GM12891 (cell line): ENCODE measurements around the gene ZNF500.

Source experiments
- POLR2A ChIP-seq: IDR thresholded peaks from 2 replicates; pipeline ENCODE4 v1.6.1; 2011; ENCODE audit warnings: low read depth, low read length, control low read depth
- POLR2AphosphoS5 ChIP-seq: IDR thresholded peaks from 2 replicates; pipeline ENCODE4 v1.6.1; 2011; ENCODE audit warnings: low read depth, low read length, control low read depth
- POU2F2 ChIP-seq: IDR thresholded peaks from 2 replicates; pipeline ENCODE4 v1.6.1; 2011; ENCODE audit warnings: low read depth, mild to moderate bottlenecking, control low read depth, low read length, moderate library complexity
- TAF1 ChIP-seq: IDR thresholded peaks from 2 replicates; pipeline ENCODE4 v1.6.1; 2011; ENCODE audit warnings: low read depth, low read length, control low read depth

- no peak for TF ChIP-seq POLR2A
- TF ChIP-seq TAF1 = no peak
- TF ChIP-seq POLR2AphosphoS5 = no peak
- TF ChIP-seq POU2F2 = no peak
Observed at GRCh38 chr16:4802659-4803287, 35.8 kb upstream of the ZNF500 start.
